MM.1S (cell line): ENCODE results near the gene PRR23E.

Experiments
- DNase-seq: peaks from one replicate; pipeline ENCODE4 v3.0.0-alpha.2; 2015
- H2AFZ ChIP-seq: fragments of 300-600 bp; sonication (generic); 2 replicates; pipeline ENCODE4 v1.6.0; 2016; ENCODE audit warnings: antibody characterized with exemption, low read length
- H3F3A ChIP-seq: fragments of 300-600 bp; sonication (generic); 2 replicates; pipeline ENCODE4 v1.6.1; 2016; ENCODE audit warnings: mild to moderate bottlenecking, antibody characterized with exemption, low read length, moderate library complexity, mixed read lengths; ENCODE audit not compliant: insufficient read depth
- H3K27ac ChIP-seq: fragments of 300-600 bp; sonication (generic); 2 replicates; pipeline ENCODE4 v1.5.1; 2016; ENCODE audit warnings: mild to moderate bottlenecking, low read length
- H3K27me3 ChIP-seq: fragments of 300-600 bp; sonication (generic); replicated peaks from 2 replicates; pipeline ENCODE4 v1.6.0; 2016; ENCODE audit warnings: low read length; ENCODE audit not compliant: insufficient read depth
- H3K36me3 ChIP-seq: fragments of 300-600 bp; sonication (generic); replicated peaks from 2 replicates; pipeline ENCODE4 v1.6.1; 2016; ENCODE audit warnings: mild to moderate bottlenecking, low read length, mixed read lengths; ENCODE audit not compliant: insufficient read depth
- H3K4me1 ChIP-seq: fragments of 300-600 bp; sonication (generic); 2 replicates; pipeline ENCODE4 v1.6.1; 2016; ENCODE audit warnings: low read length, mixed read lengths
- H3K4me2 ChIP-seq: fragments of 300-600 bp; sonication (generic); 2 replicates; pipeline ENCODE4 v1.6.0; 2016; ENCODE audit warnings: low read depth, low read length
- H3K4me3 ChIP-seq: fragments of 300-600 bp; sonication (generic); 2 replicates; pipeline ENCODE4 v1.5.1; 2016; ENCODE audit warnings: low read length, mixed read lengths
- H3K79me2 ChIP-seq: fragments of 300-600 bp; sonication (generic); 2 replicates; pipeline ENCODE4 v1.6.1; 2016; ENCODE audit warnings: mixed run types, low read length, mixed read lengths
- H3K9ac ChIP-seq: fragments of 300-600 bp; sonication (generic); 2 replicates; pipeline ENCODE4 v1.6.1; 2016; ENCODE audit warnings: low read length, mixed read lengths
- H3K9me2 ChIP-seq: fragments of 300-600 bp; sonication (generic); replicated peaks from 2 replicates; pipeline ENCODE4 v1.6.1; 2016; ENCODE audit warnings: mild to moderate bottlenecking, low read length, mixed read lengths; ENCODE audit not compliant: insufficient read depth
- H3K9me3 ChIP-seq: fragments of 300-600 bp; sonication (generic); replicated peaks from 2 replicates; pipeline ENCODE4 v1.6.1; 2016; ENCODE audit warnings: mild to moderate bottlenecking, low read length, mixed read lengths; ENCODE audit not compliant: insufficient read depth
- H4K20me1 ChIP-seq: fragments of 300-600 bp; sonication (generic); 2 replicates; pipeline ENCODE4 v1.6.1; 2016; ENCODE audit warnings: mild to moderate bottlenecking, low read length, moderate library complexity, mixed read lengths; ENCODE audit not compliant: insufficient read depth
- EZH2 ChIP-seq: fragments of 300-600 bp; sonication (generic); optimal IDR thresholded peaks from 2 replicates; pipeline ENCODE3; 2017; ENCODE audit warnings: low read depth, mild to moderate bottlenecking, antibody characterized with exemption, low read length, mixed read lengths
- EZH2phosphoT487 ChIP-seq: fragments of 300-600 bp; sonication (generic); IDR thresholded peaks from 2 replicates; pipeline ENCODE4 v1.6.1; 2018; ENCODE audit warnings: antibody characterized with exemption, low read length
- TF ChIP-seq, protein P1 (sequence below): fragments of 300-600 bp; sonication (generic); IDR thresholded peaks from 2 replicates; pipeline ENCODE4 v1.5.1; 2016; ENCODE audit warnings: antibody characterized with exemption, low read length, mixed read lengths

PRR23E gene

DNA sequence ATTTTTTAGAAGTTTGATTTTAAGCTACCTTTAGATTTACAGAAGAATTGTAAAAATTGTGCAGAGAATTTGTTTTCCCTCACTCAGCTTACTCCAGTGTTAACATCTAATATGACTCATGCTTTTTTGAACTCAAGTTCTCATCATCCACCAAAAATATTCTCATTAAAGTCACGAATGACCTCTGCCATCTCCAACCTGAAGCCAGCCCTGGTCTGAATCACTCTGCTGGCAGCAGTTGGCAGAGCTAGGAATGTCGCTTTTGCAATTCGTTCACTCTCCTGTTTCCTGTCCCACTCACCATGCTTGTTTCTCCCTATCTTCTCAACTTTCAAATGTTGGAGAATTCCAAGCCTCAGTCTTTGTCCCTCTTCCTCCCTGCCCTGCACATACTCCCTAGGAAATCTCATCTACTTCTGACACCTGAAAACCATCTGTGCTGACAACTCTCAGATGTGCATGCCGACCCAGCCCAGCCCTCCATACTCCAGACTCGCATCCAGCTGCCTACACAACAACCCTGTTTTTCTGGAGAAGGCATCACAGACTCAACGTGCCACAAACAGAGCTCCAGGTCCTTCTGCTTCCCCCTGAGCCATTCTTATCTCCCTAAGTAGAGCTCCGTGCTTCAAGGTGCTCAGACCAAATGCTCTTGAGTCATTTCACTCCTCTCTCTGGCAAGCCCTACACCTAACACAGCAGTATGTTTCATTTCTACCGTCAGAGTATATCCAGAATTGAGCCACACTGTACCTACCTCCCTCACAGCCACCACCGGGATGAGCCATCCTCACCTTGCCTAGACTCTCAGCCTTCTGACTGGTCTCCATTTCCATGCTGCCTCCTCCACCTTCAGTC, 24.9 kb downstream of the PRR23E start:
- no peak overlapping the region for H3K27ac ChIP-seq
- H3K9ac ChIP-seq, result no peak overlapping the region
- no peak for DNase-seq
- no peaks in the 10 kb centered on the region for H3K36me3 ChIP-seq
- no peak overlapping the region for H2AFZ ChIP-seq
- H4K20me1 ChIP-seq, result no peaks in the 10 kb centered on the region
- H3K4me1 ChIP-seq, result no peaks in the 10 kb centered on the region
- H3K9me2 ChIP-seq, result no peaks in the 10 kb centered on the region
- H3K27me3 ChIP-seq, result peaks cover 17% of the 10 kb centered on the region
- H3K4me2 ChIP-seq, result no peak overlapping the region
- TF ChIP-seq EZH2 (no peak), EZH2phosphoT487 (no peak)
- TF ChIP-seq, protein P1, sequence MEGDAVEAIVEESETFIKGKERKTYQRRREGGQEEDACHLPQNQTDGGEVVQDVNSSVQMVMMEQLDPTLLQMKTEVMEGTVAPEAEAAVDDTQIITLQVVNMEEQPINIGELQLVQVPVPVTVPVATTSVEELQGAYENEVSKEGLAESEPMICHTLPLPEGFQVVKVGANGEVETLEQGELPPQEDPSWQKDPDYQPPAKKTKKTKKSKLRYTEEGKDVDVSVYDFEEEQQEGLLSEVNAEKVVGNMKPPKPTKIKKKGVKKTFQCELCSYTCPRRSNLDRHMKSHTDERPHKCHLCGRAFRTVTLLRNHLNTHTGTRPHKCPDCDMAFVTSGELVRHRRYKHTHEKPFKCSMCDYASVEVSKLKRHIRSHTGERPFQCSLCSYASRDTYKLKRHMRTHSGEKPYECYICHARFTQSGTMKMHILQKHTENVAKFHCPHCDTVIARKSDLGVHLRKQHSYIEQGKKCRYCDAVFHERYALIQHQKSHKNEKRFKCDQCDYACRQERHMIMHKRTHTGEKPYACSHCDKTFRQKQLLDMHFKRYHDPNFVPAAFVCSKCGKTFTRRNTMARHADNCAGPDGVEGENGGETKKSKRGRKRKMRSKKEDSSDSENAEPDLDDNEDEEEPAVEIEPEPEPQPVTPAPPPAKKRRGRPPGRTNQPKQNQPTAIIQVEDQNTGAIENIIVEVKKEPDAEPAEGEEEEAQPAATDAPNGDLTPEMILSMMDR, result no peak
- no peak overlapping the region for H3K4me3 ChIP-seq
- no peaks in the 10 kb centered on the region for H3F3A ChIP-seq
- no peaks in the 10 kb centered on the region for H3K9me3 ChIP-seq
- H3K79me2 ChIP-seq, result no peaks in the 10 kb centered on the region

DNA sequence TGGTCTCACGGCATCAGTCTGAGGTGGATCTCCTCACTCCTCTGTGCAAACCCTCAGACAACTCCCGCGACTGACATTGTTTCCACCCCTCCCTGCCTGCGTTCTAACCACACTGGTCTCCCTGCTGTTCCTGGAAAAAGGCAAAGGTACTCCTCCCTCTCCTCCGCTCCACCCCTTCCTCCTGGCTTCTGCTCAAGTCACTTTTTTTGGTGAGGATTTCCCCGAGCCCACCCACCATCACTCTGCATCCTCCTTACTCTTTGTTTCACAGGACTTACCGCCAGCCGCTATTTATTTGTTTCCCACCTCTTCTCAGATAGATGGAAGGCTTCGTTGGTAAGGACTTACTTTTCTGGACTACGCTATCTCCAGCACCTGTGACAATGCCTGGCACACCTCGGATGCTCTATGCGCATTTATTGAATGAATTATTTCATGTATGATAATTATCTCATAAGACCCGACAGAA, 25.6 kb downstream of the PRR23E start:
- Histone ChIP-seq H3K27ac (no peak overlapping the region), H3K9me3 (no peaks in the 10 kb centered on the region), H3F3A (no peaks in the 10 kb centered on the region), H3K4me2 (no peak overlapping the region), H3K9me2 (no peaks in the 10 kb centered on the region), H4K20me1 (no peaks in the 10 kb centered on the region), H3K79me2 (no peaks in the 10 kb centered on the region), H3K4me1 (no peaks in the 10 kb centered on the region), H3K4me3 (no peak overlapping the region), H3K27me3 (peaks cover 17% of the 10 kb centered on the region), H3K36me3 (no peaks in the 10 kb centered on the region), H3K9ac (no peak overlapping the region), H2AFZ (no peak overlapping the region)
- no peak for DNase-seq
- TF ChIP-seq EZH2phosphoT487 (no peak), EZH2 (no peak)
- TF ChIP-seq, protein P1, result no peak

DNA sequence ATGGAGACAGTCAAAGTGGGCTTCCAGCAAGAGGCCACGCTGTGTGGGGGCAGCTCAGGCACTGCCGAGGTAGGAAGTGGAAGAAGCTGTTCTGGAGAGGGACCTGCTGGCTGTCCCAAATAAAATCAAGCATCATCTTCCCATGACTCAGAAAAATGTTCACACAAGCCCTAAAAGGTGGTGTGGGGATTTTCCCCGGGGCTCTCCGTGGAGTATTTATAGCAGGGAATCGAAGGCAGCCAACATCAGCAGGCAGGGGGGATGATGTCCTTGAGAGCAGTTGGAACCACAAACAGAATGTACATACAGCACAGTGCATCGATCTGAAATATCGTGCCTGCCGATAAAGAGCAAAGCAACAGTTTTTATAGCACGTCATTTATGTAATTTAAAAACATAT, 27.6 kb downstream of the PRR23E start:
- H3K9me2 ChIP-seq, result no peaks in the 10 kb centered on the region
- no peaks in the 10 kb centered on the region for H3F3A ChIP-seq
- H3K27ac ChIP-seq, result no peak overlapping the region
- no peaks in the 10 kb centered on the region for H3K79me2 ChIP-seq
- no peaks in the 10 kb centered on the region for H4K20me1 ChIP-seq
- H3K9ac ChIP-seq, result no peak overlapping the region
- TF ChIP-seq, protein P1, result no peak
- TF ChIP-seq EZH2 (no peak), EZH2phosphoT487 (no peak)
- H3K4me3 ChIP-seq, result no peak overlapping the region
- no peaks in the 10 kb centered on the region for H3K4me1 ChIP-seq
- no peak overlapping the region for H3K4me2 ChIP-seq
- no peak overlapping the region for H2AFZ ChIP-seq
- H3K9me3 ChIP-seq, result no peaks in the 10 kb centered on the region
- no peaks in the 10 kb centered on the region for H3K36me3 ChIP-seq
- peaks cover 17% of the 10 kb centered on the region for H3K27me3 ChIP-seq
- DNase-seq, result no peak
